ENCODE results near the gene PTGR2.
"Not testable (repeated sequence)": the region's sequence is repeated elsewhere in the genome, so short reads cannot be mapped to it uniquely, and the experiment has no call there.

Gene PTGR2

GRCh38 chr14:73886449-73887317, 35.1 kb downstream of the PTGR2 start, which contains the start of gene ZNF410:
TSS of gene ZNF410 (plus strand) at chr14:73886859. CDS start at chr14:73892176, 5,317 bp downstream.
- TF ChIP-seq POLR2A (IDR thresholded peaks at IDR 0.05; ENCODE audit: low read length), result peak; percentile 90
- no peak for TF ChIP-seq GATA1 (IDR thresholded peaks at IDR 0.05; ENCODE audit: low read depth, low read length)
- DNase-seq, result peak; percentile 95

DNA sequence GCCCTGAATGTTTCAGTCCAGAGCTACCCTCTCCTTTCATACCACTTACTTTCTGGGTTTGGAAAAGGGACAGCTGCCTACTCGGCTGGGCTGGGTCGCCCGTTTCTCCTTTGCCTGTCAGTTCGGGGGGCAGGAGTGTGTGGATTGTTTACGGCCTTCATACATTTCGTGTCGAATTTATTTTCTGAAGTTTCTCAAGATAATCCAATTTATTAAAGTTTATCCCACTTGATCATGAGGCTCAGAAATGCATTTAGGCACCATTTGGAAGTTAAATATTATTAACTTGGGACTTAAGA, 35.6 kb downstream of the PTGR2 start:
- TF ChIP-seq GATA1 (IDR thresholded peaks at IDR 0.05; ENCODE audit: low read depth, low read length) (no peak), POLR2A (IDR thresholded peaks at IDR 0.05; ENCODE audit: low read length) (no peak)
- no peak for DNase-seq

DNA sequence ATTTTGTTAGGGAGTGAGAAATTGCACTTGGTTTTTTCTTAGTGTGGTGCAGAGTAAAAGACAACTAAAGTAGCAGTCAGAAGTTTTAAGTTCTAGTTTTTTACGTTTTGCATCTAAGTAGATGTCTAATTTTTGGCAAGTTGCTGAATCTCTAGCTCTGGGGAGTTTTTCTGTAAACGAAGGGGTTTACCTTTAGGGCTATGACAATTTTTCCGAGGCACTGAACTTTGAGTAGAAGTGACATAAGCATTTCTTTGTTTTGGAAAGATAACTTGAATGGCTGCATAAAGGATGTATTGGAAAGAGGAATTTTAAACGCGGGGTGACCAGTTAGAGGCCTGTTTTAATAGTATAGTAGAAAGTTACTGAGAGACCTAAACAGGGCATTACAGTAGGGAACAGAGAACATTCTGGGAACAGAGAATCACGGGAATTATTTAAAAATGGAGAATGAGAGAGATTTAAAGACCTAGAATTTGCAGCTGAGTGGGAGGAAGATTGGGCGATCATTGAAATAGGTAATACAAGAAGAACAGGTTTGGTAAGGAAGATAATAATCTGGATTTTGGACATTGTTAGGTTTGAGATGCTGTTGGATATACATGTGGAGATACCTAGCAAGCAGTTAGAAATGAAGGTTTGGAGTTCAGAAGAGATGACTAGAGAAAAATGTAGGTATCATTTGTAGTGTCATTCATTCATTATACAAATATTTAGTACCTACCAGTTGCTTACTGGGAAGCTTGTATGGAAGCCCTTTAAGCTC, 36.2 kb downstream of the PTGR2 start:
- no peak for TF ChIP-seq GATA1 (IDR thresholded peaks at IDR 0.05; ENCODE audit: low read depth, low read length)
- no peak for TF ChIP-seq POLR2A (IDR thresholded peaks at IDR 0.05; ENCODE audit: low read length)
- peak; percentile 33 to 59 for DNase-seq

- no peak for DNase-seq
These were observed 36.8 kb downstream of the PTGR2 start for GRCh38 chr14:73888460-73888725.

GRCh38 chr14:73888971-73889370, 37.3 kb downstream of the PTGR2 start:
- TF ChIP-seq GATA1 (IDR thresholded peaks at IDR 0.05; ENCODE audit: low read depth, low read length) (no peak), POLR2A (IDR thresholded peaks at IDR 0.05; ENCODE audit: low read length) (no peak)
- DNase-seq, result no peak

More at GRCh38 chr14:73888460-73888725, 36.8 kb downstream of the PTGR2 start:
- TF ChIP-seq POLR2A (IDR thresholded peaks at IDR 0.05; ENCODE audit: low read length) (no peak), GATA1 (IDR thresholded peaks at IDR 0.05; ENCODE audit: low read depth, low read length) (no peak)

DNA sequence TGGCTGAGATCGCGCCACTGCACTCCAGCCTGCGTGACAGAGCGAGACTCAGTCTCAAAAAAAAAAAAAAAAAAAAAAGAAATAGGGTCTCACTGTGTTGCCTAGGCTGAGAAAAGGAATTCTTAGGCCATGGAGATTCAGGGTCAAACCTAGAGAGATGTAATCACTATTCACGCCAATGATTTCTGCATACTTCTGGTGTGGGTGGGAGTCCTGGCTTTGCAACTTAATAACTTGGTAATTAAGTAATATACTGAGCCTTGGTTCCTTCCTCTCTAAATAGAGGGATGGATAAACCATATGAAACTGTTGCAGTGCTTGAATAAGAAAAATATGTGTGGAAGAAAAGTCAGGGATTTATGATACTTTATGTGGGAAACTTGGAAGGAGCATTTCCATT, 37.7 kb downstream of the PTGR2 start:
- TF ChIP-seq GATA1 (IDR thresholded peaks at IDR 0.05; ENCODE audit: low read depth, low read length) (no peak), POLR2A (IDR thresholded peaks at IDR 0.05; ENCODE audit: low read length) (no peak)
- DNase-seq, result no peak

DNA sequence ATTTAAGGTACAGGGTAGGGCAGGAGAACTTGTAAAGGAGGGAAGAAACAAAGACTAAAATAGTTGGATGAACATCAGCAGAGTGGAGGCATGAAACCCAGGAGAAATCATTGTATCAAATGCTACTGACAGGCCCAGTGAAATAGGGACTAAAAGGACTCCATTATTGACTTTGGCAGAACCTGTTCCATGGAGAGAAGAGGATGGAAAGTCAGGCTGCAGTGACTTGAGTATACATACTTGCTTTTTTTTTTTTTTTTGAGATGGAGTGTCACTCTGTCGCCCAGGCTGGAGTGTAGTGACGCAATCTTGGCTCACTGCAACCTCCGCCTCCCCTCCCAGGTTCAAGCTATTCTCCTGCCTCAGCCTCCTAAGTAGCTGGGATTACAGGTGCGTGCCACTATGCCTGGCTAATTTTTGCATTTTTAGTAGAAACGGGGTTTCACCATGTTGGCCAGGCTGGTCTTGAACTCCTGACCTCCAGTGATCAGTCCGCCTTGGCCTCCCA, 42.6 kb downstream of the PTGR2 start:
- DNase-seq, result not testable (repeated sequence)

DNA sequence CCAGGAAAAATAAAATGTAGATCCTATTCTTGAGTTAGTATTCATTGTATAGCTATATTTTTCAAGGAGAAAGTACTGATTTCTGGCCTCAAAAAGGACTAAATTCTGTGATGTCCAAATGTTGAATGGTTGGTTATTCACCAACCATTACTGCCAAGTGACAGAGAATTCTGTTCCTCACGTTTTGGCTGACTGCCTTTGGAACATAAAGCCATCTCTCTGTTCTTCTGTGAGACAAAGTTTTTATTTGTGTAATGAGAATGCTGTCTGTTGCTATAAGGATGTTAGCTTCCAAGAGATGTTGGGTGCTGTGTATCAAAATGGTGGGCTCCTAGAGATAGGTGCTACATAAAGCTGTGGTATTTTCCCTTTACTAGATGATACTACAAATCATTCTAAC, 44.3 kb downstream of the PTGR2 start:
- DNase-seq, result no peak
- TF ChIP-seq GATA1 (IDR thresholded peaks at IDR 0.05; ENCODE audit: low read depth, low read length), result no peak
- TF ChIP-seq POLR2A (IDR thresholded peaks at IDR 0.05; ENCODE audit: low read length), result no peak

DNA sequence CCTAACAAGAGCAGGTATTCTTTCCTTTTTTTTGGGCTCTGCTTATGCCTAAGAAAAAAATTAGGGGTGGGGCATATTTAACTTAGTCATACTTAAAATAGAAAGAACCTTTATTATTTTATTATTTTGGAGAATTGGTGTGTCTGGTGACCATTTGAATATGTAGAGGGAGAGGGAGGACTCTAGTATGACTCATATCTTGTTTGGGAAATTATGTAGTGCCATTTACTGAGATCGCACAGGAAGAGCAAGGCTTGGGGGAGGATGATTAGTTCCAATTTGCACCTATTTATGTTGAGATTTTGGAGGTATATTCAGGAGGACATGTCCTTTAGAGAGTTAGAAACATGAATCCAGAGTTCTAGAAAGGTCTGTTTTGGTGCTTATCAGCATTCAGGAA, 44.9 kb downstream of the PTGR2 start:
- TF ChIP-seq POLR2A (IDR thresholded peaks at IDR 0.05; ENCODE audit: low read length), result no peak
- TF ChIP-seq GATA1 (IDR thresholded peaks at IDR 0.05; ENCODE audit: low read depth, low read length), result no peak
- no peak for DNase-seq

GRCh38 chr14:73903028-73903427, 51.4 kb downstream of the PTGR2 start:
- DNase-seq, result no peak
- TF ChIP-seq POLR2A (IDR thresholded peaks at IDR 0.05; ENCODE audit: low read length) (no peak), GATA1 (IDR thresholded peaks at IDR 0.05; ENCODE audit: low read depth, low read length) (no peak)

DNA sequence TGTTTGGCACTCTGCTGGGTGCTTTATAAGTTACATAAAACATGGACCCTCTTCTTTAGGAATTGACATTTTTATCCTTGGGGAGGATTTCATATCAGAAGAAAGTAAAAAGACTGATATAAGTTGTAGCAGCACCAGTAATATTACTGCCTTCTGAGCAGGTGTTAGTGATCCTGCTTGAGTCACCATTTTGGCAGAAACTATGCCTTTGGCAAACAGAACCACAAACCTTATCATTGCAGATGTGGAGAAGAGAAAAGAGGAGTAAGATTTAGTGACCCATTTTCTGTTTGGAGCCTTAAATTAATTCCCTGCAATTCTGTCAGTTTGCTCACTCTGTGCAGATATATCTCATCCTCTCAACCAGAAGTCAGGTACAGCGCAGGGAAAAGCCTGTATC, 58.0 kb downstream of the PTGR2 start:
- no peak for DNase-seq
- TF ChIP-seq POLR2A (IDR thresholded peaks at IDR 0.05; ENCODE audit: low read length), result no peak
- no peak for TF ChIP-seq GATA1 (IDR thresholded peaks at IDR 0.05; ENCODE audit: low read depth, low read length)

DNA sequence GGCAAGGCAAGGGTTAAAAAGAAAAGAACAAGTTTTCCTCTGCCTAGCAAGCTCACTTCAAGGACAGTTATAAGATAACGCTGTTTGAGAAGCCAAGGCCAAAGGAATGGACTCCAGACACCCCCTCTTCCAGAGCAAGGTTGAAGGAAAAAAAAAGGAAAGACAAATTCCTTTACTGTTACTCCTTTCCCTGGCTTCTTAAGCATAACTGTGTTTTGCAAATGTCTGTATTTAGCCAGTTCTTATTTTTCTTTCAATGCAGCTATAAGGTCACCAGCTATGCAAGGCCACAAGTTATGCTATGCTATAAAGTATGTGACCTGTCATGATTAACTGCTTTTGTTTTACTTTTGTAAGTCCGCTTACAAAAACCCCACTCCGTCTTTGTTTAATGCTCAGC, 61.6 kb downstream of the PTGR2 start:
- DNase-seq, result no peak
- no peak for TF ChIP-seq POLR2A (IDR thresholded peaks at IDR 0.05; ENCODE audit: low read length)

GRCh38 chr14:73916324-73916723, 64.7 kb downstream of the PTGR2 start:
- no peak for TF ChIP-seq POLR2A (IDR thresholded peaks at IDR 0.05; ENCODE audit: low read length)
- TF ChIP-seq GATA1 (IDR thresholded peaks at IDR 0.05; ENCODE audit: low read depth, low read length), result no peak

DNA sequence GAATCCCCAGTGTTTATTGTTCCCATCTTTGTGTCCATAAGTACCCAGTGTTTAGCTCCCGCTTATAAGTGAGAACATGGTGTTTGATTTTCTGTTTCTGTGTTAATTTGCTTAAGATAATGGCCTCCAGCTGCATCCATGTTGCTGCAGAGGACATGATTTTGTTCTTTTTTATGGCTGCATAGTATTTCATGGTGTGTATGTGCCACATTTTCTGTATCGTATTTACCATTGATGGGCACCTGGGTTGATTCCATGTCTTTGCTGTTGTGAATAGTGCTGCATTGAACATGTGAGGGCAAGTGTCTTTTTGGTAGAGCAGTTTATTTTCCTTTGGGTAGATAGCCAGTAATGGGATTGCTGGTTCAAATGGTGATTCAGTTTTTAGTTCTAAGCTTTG, 67.8 kb downstream of the PTGR2 start:
- DNase-seq, result not testable (repeated sequence)

More at GRCh38 chr14:73916324-73916723, 64.7 kb downstream of the PTGR2 start:
- DNase-seq, result no peak

DNA sequence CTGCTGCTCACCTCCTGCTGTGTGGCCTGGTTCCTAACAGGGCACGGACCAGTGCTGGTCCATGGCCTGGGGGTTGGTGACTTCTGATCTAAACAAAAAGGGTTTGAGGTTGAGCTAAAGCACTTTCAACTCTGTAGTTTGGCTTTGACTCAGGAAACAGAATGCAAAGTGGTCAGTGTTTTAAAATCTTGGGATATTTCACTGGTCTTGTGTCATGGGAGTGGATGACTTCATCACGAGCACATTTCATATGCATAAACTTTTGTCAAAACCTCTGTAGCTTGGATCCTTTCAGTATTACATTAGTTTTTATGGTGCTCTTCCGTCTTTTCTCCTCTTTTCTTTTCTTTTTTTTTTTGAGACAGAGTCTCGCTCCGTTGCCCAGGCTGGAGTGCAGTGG, 72.7 kb downstream of the PTGR2 start:
- no peak for DNase-seq
- TF ChIP-seq GATA1 (IDR thresholded peaks at IDR 0.05; ENCODE audit: low read depth, low read length) (no peak), POLR2A (IDR thresholded peaks at IDR 0.05; ENCODE audit: low read length) (no peak)
